Smooth muscle cell (in vitro differentiated cells): ENCODE data around the gene OTUD5. TPM values are rescaled to one million over a fixed set of nuclear protein-coding genes. Genes with fewer than 3 reads are reported as not detected.
A peak's percentile ranks its signal among the peaks of the same experiment; 100 is the strongest.

ENCODE experiments used
- DNase-seq: peaks from one replicate; lab custom pipeline; 2025; ENCODE audit not compliant: unreplicated experiment; lab: John Stamatoyannopoulos, UW
- H2AFZ ChIP-seq: fragments of 200-600 bp; sonication (generic); 2 replicates; pipeline ENCODE4 v1.6.0; 2016; ENCODE audit warnings: antibody characterized with exemption, low read depth, mild to moderate bottlenecking
- H3F3A ChIP-seq: fragments of 200-600 bp; sonication (generic); 2 replicates; pipeline ENCODE4 v1.6.0; 2017; ENCODE audit warnings: antibody characterized with exemption, low read depth
- H3K27ac ChIP-seq: fragments of 200-600 bp; sonication (generic); 2 replicates; pipeline ENCODE4 v1.5.1; 2016; ENCODE audit warnings: low read depth, mild to moderate bottlenecking
- H3K27me3 ChIP-seq: fragments of 200-600 bp; sonication (generic); 2 replicates; pipeline ENCODE4 v1.6.1; 2016; ENCODE audit warnings: low read depth, mild to moderate bottlenecking
- H3K36me3 ChIP-seq: fragments of 200-600 bp; sonication (generic); 2 replicates; pipeline ENCODE4 v1.5.1; 2016; ENCODE audit warnings: low read depth
- H3K4me1 ChIP-seq: fragments of 200-600 bp; sonication (generic); 2 replicates; pipeline ENCODE4 v1.5.1; 2016; ENCODE audit warnings: low read depth
- H3K4me2 ChIP-seq: fragments of 200-600 bp; sonication (generic); 2 replicates; pipeline ENCODE4 v1.6.0; 2016; ENCODE audit warnings: mild to moderate bottlenecking
- H3K4me3 ChIP-seq: fragments of 200-600 bp; sonication (generic); 2 replicates; pipeline ENCODE4 v1.5.1; 2016; ENCODE audit warnings: mild to moderate bottlenecking
- H3K79me2 ChIP-seq: fragments of 200-600 bp; sonication (generic); 2 replicates; pipeline ENCODE4 v1.6.0; 2016; ENCODE audit warnings: low read depth, mild to moderate bottlenecking
- H3K9ac ChIP-seq: fragments of 200-600 bp; sonication (generic); 2 replicates; pipeline ENCODE4 v1.6.0; 2016; ENCODE audit warnings: low read depth
- H3K9me3 ChIP-seq: fragments of 200-600 bp; sonication (generic); replicated peaks from 2 replicates; pipeline ENCODE4 v1.5.1; 2016; ENCODE audit warnings: low read depth
- H4K20me1 ChIP-seq: fragments of 200-600 bp; sonication (generic); 2 replicates; pipeline ENCODE4 v1.6.0; 2016; ENCODE audit warnings: low read depth
- WGBS: methylation state at CpG from one replicate; pipeline ENCODE4 v1.1.7; 2016; ENCODE audit warnings: low lambda C conversion rate; 5-methylcytosine and 5-hydroxymethylcytosine counted together
- polyA plus RNA-seq: library from polyadenylated mRNA; unstranded; fragments of >200 nt; fragmentation: Nextera tagmentation; extraction: Ambion mirVana; gene quantifications from 2 replicates; pipeline ENCODE4 v1.2.1, GENCODE V29; 2016
- total RNA-seq: library from RNA; depleted of rRNA; stranded (reverse); fragments of >200 nt; gene quantifications from 2 replicates; pipeline ENCODE4 v1.2.3, GENCODE V29; 2014
- TF ChIP-seq, protein P1 (sequence below): fragments of 200-600 bp; sonication (generic); IDR thresholded peaks from 2 replicates; pipeline ENCODE4 v1.5.1; 2017; ENCODE audit warnings: borderline replicate concordance, mild to moderate bottlenecking, antibody characterized with exemption; ENCODE audit not compliant: insufficient read depth, poor library complexity, severe bottlenecking

Gene OTUD5
- total and polyA plus RNA-seq, 2 experiments from 2014 or later = 30.7 to 55.1 TPM

DNA sequence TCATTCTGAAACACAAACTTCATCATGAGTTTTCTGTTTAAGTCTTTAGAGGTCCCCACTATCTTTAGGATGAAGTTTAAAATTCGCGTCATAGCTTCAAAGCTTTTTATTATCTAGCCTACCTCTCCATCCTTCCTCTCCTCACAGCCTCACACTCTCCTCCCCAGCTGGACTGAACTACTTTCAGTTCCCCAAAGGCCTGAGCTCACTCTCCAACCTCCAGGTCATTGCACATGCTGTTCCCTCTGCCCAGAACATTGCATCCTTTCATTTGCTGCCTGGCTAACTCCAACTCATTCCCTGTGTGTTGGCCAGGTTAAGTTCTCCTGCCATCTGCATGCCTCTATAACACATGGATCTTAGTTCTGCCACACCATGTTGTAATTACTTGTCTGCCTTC lies 2.9 kb upstream of the OTUD5 start:
- H3K79me2 ChIP-seq = peaks cover 18% of the 10 kb centered on the region
- H3K9ac ChIP-seq = no peak overlapping the region
- peaks cover 6% of the 10 kb centered on the region for H3F3A ChIP-seq
- no peaks in the 10 kb centered on the region for H3K9me3 ChIP-seq
- H3K27me3 ChIP-seq = no peaks in the 10 kb centered on the region
- H3K36me3 ChIP-seq = no peaks in the 10 kb centered on the region
- WGBS = 92% methylated on average over 2 of the region's 2 CpGs
- TF ChIP-seq, protein P1, sequence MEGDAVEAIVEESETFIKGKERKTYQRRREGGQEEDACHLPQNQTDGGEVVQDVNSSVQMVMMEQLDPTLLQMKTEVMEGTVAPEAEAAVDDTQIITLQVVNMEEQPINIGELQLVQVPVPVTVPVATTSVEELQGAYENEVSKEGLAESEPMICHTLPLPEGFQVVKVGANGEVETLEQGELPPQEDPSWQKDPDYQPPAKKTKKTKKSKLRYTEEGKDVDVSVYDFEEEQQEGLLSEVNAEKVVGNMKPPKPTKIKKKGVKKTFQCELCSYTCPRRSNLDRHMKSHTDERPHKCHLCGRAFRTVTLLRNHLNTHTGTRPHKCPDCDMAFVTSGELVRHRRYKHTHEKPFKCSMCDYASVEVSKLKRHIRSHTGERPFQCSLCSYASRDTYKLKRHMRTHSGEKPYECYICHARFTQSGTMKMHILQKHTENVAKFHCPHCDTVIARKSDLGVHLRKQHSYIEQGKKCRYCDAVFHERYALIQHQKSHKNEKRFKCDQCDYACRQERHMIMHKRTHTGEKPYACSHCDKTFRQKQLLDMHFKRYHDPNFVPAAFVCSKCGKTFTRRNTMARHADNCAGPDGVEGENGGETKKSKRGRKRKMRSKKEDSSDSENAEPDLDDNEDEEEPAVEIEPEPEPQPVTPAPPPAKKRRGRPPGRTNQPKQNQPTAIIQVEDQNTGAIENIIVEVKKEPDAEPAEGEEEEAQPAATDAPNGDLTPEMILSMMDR = no peak
- no peak for DNase-seq
- H2AFZ ChIP-seq = no peak overlapping the region
- no peak overlapping the region for H3K27ac ChIP-seq
- H4K20me1 ChIP-seq = peaks cover 15% of the 10 kb centered on the region
- no peak overlapping the region for H3K4me2 ChIP-seq
- H3K4me1 ChIP-seq = no peaks in the 10 kb centered on the region
- no peak overlapping the region for H3K4me3 ChIP-seq

DNA sequence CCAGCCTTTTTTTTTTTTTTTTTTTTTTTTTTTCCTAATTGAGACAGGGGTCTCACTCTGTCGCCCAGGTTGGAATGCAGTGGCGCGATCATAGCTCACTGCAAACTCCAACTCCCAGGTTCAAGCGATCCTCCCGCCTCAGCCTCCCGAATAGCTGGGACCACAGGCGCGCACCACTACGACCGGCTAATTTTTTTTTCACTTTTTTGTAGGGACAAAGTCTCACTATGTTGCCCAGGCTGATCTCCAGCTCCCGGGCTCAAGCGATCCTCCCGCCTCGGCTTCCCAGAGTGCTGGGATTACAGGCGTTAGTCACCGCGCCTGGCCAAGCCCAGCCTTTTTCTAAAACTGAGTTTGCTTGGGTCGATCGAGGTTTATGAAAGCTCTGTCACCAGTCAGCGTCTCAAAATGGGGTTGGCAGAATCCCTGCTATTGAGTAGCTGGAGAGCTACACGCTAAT lies 1.3 kb upstream of the OTUD5 start:
- DNase-seq = peak; percentile 49
- TF ChIP-seq, protein P1 = no peak
- H3K4me3 ChIP-seq = peak overlapping the region; percentile 61
- peaks cover 31% of the 10 kb centered on the region for H3K79me2 ChIP-seq
- H3K36me3 ChIP-seq = no peaks in the 10 kb centered on the region
- H4K20me1 ChIP-seq = peaks cover 30% of the 10 kb centered on the region
- 46% methylated on average over 21 of the region's 21 CpGs for WGBS
- peak overlapping the region; percentile 99 for H3K27ac ChIP-seq
- H3K4me2 ChIP-seq = peak overlapping the region; percentile 83
- H3K27me3 ChIP-seq = no peaks in the 10 kb centered on the region
- peaks cover 6% of the 10 kb centered on the region for H3F3A ChIP-seq
- peak overlapping the region; percentile 95 for H3K9ac ChIP-seq
- no peak overlapping the region for H2AFZ ChIP-seq
- H3K9me3 ChIP-seq = no peaks in the 10 kb centered on the region
- no peaks in the 10 kb centered on the region for H3K4me1 ChIP-seq

DNA sequence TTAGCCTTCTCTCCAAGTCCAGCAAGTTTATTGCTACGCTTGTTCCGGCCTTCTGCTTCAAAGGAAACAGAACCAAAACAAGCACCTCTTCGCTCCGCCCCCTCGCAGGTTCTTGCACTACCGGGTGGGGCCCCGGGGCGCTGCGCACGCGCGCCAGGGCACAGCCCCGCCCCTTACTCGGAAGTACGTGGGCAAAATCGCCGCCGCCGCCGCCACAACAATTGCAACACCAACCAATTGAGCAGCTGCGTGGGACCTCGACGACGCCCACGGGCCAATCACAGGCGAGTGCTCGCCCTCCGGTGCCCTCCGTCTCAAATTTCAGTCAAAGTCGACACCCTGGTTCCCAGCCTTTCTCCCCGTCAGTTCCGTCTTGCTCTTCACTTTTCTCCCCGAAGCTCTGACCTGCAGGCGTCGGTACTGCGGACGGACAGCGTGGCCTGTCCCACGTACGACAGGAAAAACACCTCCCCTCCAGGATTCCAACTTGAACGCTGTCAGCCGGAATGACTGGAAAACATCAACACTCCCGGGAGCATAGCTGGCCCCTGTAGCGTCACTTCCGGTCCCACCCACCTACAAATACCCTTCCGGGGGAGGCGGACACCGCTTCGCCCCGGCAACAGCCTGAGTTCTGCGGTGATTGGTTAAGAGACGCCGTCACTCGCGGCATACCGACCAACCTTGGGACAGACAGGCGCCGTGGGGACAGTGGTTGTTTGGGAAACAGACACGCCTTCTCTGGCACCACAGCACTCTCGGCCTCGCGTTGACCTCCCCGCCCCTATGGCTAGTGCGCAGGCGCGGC lies 624 bp upstream of the OTUD5 start:
- 44% methylated on average over 61 of the region's 66 CpGs for WGBS
- H3K9me3 ChIP-seq = no peaks in the 10 kb centered on the region

More for the DNA sequence above, 624 bp upstream of the OTUD5 start:
- Histone ChIP-seq H3F3A (peaks cover 6% of the 10 kb centered on the region), H3K27ac (peak overlapping the region; percentile 99), H3K36me3 (no peaks in the 10 kb centered on the region), H3K4me2 (peak overlapping the region; percentile 83), H3K27me3 (no peaks in the 10 kb centered on the region), H3K4me3 (peak overlapping the region; percentile 61), H3K9ac (peak overlapping the region; percentile 95), H3K79me2 (peaks cover 34% of the 10 kb centered on the region), H4K20me1 (peaks cover 37% of the 10 kb centered on the region), H3K4me1 (no peaks in the 10 kb centered on the region), H2AFZ (peak overlapping the region; percentile 52)
- peak; percentile 91 for DNase-seq
- TF ChIP-seq, protein P1 = no peak
